PFSK-1 (cell line): Measurements from ENCODE around the gene SEC23A.

ENCODE experiments used
- FOXP2 ChIP-seq: optimal IDR thresholded peaks from 2 replicates; pipeline ENCODE3; 2011; ENCODE audit warnings: borderline replicate concordance, control low read depth, inconsistent platforms; ENCODE audit not compliant: insufficient read depth; ENCODE audit errors: extremely low read length, extremely low read depth
- POLR2AphosphoS5 ChIP-seq: IDR thresholded peaks from 2 replicates; pipeline ENCODE4 v1.6.1; 2012; ENCODE audit warnings: low read depth, mild to moderate bottlenecking, control low read depth, low read length, moderate library complexity
- SIN3A ChIP-seq: IDR thresholded peaks from 2 replicates; pipeline ENCODE4 v1.6.1; 2012; ENCODE audit warnings: mild to moderate bottlenecking, low read length, moderate library complexity, borderline replicate concordance; ENCODE audit not compliant: insufficient read depth
- TAF1 ChIP-seq: IDR thresholded peaks from 2 replicates; pipeline ENCODE4 v1.6.1; 2012; ENCODE audit warnings: low read length, control low read depth, borderline replicate concordance; ENCODE audit not compliant: insufficient read depth
- TF ChIP-seq, protein P1 (sequence below), 2 experiments: IDR thresholded peaks; 2 replicates each; pipeline versions ENCODE4 v1.6.1 to v1.8.0; 2011 to 2012; ENCODE audit warnings: low read depth in 2 of 2, low read length in 2 of 2, control low read depth in 1 of 2, inconsistent platforms in 1 of 2, mild to moderate bottlenecking in 1 of 2, moderate library complexity in 1 of 2; ENCODE audit not compliant: insufficient read depth in 1 of 2

DNA sequence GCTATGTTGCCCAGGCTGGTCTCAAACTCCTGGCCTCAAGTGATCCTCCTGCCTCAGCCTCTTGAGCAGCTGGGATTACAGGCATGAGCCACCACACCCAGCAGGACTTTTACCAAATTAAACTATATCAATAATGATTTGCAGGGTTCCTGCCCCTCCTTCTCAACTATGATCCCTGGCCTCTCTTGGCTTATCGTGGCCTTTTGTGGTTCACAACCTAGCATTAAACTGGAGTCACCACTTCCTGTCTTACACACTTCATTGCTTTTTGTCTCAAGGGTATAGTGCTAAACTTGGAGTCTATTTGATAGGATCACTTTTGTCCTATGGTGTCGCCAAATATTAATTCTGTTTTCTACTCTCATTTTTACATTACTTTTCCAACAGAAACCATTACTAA lies 64.5 kb downstream of the SEC23A start:
- TF ChIP-seq SIN3A = no peak
- no peak for TF ChIP-seq TAF1
- no peak for TF ChIP-seq FOXP2
- TF ChIP-seq, protein P1, sequence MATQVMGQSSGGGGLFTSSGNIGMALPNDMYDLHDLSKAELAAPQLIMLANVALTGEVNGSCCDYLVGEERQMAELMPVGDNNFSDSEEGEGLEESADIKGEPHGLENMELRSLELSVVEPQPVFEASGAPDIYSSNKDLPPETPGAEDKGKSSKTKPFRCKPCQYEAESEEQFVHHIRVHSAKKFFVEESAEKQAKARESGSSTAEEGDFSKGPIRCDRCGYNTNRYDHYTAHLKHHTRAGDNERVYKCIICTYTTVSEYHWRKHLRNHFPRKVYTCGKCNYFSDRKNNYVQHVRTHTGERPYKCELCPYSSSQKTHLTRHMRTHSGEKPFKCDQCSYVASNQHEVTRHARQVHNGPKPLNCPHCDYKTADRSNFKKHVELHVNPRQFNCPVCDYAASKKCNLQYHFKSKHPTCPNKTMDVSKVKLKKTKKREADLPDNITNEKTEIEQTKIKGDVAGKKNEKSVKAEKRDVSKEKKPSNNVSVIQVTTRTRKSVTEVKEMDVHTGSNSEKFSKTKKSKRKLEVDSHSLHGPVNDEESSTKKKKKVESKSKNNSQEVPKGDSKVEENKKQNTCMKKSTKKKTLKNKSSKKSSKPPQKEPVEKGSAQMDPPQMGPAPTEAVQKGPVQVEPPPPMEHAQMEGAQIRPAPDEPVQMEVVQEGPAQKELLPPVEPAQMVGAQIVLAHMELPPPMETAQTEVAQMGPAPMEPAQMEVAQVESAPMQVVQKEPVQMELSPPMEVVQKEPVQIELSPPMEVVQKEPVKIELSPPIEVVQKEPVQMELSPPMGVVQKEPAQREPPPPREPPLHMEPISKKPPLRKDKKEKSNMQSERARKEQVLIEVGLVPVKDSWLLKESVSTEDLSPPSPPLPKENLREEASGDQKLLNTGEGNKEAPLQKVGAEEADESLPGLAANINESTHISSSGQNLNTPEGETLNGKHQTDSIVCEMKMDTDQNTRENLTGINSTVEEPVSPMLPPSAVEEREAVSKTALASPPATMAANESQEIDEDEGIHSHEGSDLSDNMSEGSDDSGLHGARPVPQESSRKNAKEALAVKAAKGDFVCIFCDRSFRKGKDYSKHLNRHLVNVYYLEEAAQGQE (IDR thresholded peaks at IDR 0.05; ENCODE audit: insufficient read depth in 1 of 2, low read depth in 2 of 2, low read length in 2 of 2) = no peak
- TF ChIP-seq POLR2AphosphoS5 = no peak
